SK-N-MC (cell line): Measurements from ENCODE around the gene PRKACB.

Experiments used
- EZH2 ChIP-seq: fragments of 200-600 bp; sonication (generic); IDR thresholded peaks from one replicate; pipeline ENCODE4 v1.6.1; 2017; ENCODE audit warnings: antibody characterized with exemption
- POLR2AphosphoS5 ChIP-seq: IDR thresholded peaks from 2 replicates; pipeline ENCODE4 v1.6.1; 2012; ENCODE audit warnings: mild to moderate bottlenecking, low read depth, low read length, borderline replicate concordance

GRCh38 chr1:84272401-84272800 lies 128.3 kb downstream of the PRKACB start:
- TF ChIP-seq POLR2AphosphoS5, result no peak
- no peak for TF ChIP-seq EZH2
